ENCODE data around the gene FAM120B.

The FAM120B gene

GRCh38 chr6:170272341-170273065 is 34.1 kb upstream of the FAM120B start:
- no peak for DNase-seq

GRCh38 chr6:170273191-170273590 is 33.4 kb upstream of the FAM120B start:
- no peak for DNase-seq

- DNase-seq = no peak
These were observed 32.9 kb upstream of the FAM120B start for GRCh38 chr6:170273681-170274080.

GRCh38 chr6:170274713-170275560 is 31.6 kb upstream of the FAM120B start:
- no peak for DNase-seq

- no peak for DNase-seq
These were observed 30.0 kb upstream of the FAM120B start for GRCh38 chr6:170276369-170277057.

GRCh38 chr6:170277893-170278742 is 28.4 kb upstream of the FAM120B start:
- no peak for DNase-seq

GRCh38 chr6:170278743-170279094 is 27.8 kb upstream of the FAM120B start:
- DNase-seq = no peak

GRCh38 chr6:170279426-170279825 is 27.1 kb upstream of the FAM120B start:
- DNase-seq = no peak

GRCh38 chr6:170279977-170280688 is 26.4 kb upstream of the FAM120B start:
- DNase-seq = peak; percentile 55

GRCh38 chr6:170280689-170281045 is 25.9 kb upstream of the FAM120B start:
- no peak for DNase-seq

- DNase-seq = no peak
These were observed 24.9 kb upstream of the FAM120B start for GRCh38 chr6:170281331-170282292.

GRCh38 chr6:170282512-170283158 is 23.9 kb upstream of the FAM120B start:
- no peak for DNase-seq

- DNase-seq = no peak
These were observed 23.1 kb upstream of the FAM120B start for GRCh38 chr6:170283212-170284081.

GRCh38 chr6:170284126-170284773 is 22.3 kb upstream of the FAM120B start:
- no peak for DNase-seq

- no peak for DNase-seq
These were observed 21.6 kb upstream of the FAM120B start for GRCh38 chr6:170284866-170285469.

GRCh38 chr6:170285482-170285881 is 21.1 kb upstream of the FAM120B start:
- no peak for DNase-seq

GRCh38 chr6:170286246-170286933 is 20.2 kb upstream of the FAM120B start:
- DNase-seq = no peak

GRCh38 chr6:170286934-170287265 is 19.7 kb upstream of the FAM120B start:
- DNase-seq = no peak

Measured in activated CD8-positive, alpha-beta memory T cell treated with anti-CD3 and anti-CD28 coated beads, Interleukin-2, amount 50 U/mL, for 4 hours (primary cell).